ENCODE measurements around the gene FGF3.

The FGF3 gene

DNA sequence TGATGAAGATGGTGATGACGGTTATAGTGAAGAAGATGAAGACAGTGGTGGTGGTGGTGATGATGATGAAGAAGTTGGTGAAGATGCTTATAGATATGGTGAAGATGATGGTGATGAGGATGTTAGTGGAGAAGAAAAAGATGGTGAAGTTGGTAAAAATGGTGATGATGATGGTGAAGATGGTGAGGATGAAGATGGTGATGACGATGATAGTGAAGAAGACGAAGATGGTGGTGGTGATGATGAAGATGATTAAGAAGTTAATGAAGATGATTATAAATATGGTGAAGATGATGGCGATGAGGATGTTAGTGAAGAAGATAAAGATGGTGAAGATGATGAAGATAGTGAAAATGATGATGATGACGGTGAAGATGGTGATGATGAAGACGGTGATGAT, 25.2 kb upstream of the FGF3 start:
- no peak for DNase-seq (ENCODE audit: low read depth, low spot score)

DNA sequence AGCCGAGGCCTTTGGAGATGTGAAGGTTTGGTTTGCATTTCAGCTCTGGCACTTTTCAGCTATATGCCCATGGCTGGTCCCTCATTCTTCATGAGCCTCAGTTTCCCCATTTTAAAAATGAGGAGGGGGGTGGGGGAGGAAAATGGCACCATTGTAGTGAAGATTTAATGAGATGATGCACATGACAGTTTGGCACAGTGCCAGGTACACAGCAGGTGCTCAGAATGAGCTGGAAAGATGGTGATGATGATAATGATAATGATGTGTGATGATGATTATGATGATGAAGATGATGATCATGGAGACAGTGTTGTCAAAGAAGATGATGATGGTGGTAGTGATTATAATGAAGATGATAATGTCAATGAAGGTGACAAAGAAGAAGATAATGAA, 24.3 kb upstream of the FGF3 start:
- no peak for DNase-seq (ENCODE audit: low read depth, low spot score)

DNA sequence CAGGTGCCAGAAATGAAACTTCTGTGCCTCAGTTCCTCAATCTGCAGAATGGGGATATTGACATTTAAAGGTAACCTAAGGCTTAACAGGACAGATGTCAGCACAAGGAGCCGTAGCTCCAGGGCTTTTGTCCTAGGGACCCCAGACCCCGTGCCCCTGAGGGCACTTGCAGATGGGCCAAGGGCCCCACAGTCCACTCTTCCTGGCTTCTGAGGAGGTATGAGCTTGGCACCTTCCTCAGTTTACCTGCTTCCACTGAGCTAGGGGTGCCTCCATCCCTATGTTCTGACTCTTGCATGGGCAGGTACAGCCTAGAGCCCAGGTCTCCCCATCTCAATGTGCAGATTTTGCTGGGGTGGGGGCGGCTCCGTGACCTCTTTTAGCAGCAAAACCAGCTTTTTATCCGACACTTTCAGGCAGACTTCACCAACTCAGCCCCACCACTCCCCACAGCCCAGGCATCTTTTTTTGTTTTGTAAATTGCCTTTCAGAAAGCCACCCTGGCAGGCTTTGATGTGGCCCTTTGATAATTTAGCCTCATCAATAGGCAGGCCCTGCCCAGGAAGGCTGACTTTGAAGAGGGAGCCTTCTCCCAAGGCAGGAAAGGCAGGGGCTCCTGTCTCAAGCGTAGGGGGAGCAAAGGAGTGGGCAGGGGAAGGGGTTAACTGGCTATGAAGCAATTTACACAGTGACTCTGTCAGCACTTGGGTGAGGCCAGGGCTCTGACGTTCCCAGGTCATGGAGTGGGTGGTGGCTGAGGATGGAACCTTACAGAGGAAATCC, 23.7 kb upstream of the FGF3 start:
- no peak for DNase-seq (ENCODE audit: low read depth, low spot score)

DNA sequence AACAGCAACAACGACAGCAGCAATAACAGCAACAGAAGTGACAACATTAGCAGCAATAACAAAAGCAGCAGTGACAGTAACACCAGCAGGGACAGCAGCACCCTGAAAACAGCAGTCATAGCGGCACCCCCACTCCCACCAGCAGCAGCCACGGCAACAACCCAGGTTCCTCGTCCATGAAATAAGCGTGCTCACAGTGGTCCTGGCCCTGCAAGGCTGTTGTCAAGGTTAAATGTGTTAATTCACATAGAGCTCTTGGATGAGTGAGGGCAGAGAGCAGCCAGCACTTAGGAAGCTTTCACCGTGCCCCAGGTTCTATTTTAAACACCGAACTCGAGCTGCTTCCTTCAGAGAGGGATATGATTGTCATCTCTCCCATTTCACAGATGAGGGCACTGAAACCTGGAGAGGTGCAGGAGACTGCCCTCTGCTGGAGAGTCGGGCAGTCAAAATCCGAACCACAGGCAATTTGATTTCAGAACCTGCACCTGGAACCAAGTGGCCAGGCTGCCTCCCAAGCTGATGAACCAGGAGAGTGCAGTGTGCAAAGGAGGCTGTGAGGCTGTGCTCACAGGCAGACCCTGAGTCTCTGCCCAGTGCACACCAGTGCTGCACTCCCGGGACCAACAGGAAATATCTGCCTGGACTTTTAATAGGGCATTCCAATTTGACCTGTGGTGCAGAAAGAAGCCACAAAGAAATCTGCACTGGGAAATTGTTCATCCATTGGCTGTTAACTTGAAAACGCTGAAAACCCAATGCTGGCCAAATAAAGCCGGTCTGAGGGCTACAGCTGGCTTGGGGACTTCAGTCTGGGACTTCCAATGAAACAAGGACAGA, 22.9 kb upstream of the FGF3 start:
- DNase-seq (ENCODE audit: low read depth, low spot score) = no peak

DNA sequence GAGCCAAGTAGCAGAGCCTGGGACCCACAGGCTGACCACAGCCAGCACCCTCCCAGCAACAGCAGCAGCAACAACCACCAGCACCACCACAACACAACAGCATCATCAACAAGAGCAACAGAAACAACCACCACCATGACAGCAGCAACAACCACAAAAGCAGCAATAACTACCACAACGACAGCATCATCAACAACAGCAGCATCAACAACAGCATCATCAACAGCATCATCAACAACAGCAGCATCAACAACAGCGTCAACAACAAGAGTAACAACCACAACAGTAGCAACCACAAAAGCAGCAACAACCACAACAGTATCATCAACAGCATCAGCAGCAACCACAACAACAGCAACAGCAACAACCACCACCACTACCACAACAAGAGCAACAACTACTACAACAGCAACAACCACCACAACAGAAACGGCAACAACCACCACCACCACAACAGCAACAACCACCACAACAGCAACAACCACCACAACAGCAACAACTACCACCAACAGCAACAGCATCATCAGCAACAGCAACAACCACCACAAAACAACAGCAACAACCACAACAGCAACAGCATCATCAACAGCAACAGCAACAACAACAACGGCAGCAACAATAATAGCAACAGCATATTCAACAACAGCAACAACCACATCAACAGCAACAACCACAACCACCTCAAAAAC, 22.1 kb upstream of the FGF3 start:
- no peak for DNase-seq (ENCODE audit: low read depth, low spot score)

DNA sequence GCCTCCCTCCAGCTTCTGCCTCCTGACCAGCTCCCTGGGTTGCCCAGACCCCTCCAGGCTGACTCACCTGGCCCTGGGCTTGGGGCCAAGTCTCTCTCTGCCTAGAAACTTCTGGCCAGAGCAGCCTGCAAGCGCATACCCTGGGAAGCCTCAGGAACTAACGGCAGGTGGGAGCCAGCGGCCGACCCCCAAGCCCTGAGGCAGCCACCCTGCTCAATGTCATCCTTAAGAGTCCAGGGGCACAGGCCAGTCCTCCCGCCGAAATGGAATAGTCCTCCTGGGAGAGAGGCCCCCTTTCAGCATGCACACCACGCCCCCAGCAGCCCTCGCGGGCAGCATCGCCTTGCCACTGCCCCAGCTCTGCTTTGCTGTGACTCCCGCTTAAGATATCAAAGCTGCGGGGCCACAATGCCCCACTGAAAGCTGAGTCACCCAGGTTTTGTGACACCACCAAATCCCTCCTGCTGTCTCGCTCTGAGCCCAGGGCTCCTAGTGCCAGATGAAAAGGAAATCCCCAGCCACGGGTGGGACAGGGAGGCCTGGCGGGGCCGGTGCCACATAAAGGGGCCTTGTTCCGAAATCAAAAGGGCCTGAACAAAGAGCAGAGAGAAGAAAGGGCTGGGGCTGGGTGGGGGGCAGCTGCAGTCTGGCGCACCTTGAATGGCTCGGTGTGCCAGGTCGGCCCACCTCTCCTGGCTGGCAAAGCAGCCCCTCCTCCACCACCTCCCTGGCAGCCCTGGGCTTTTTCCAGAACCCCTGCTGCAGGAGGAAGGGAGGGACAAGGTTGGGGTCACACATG, 21.4 kb upstream of the FGF3 start:
- DNase-seq (ENCODE audit: low read depth, low spot score) = no peak

DNA sequence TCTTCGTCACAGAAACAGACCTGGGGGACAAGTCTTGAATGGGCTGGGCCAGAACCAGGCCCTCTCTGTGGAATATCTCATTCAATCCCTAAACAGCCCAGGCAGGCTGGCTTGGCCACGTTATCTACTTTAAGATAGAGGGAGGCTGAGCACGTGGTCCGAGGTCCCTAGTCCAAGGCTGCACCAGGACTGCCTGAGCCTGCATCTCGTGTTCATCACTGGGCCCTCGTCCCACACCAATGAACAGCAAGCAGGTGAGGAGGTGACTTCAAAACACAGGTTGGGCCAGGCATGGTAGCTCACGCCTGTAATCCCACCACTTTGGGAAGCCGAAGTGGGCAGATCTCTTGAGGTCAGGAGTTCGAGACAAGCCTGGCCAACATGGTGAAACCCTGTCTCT, 20.3 kb upstream of the FGF3 start:
- DNase-seq (ENCODE audit: low read depth, low spot score) = no peak

DNA sequence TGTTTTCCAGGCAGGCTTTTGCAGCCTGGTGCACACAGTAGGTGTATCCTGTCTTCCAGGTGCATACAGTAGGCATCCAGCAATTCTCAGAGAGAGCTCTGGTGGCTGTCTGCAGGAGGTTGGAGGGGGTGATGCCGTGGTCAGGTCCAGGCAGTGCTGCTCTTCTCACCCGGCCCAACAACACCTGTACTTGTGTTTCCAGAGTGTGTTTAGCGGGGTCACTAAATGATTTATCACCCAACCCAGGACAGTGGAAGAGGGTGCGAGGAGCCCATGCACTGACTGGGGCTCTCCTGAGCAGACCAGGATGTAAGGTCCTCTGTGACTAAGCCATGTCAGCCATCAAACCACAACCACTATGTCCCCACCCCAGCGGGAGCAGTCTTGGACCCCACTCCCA, 18.6 kb upstream of the FGF3 start:
- DNase-seq (ENCODE audit: low read depth, low spot score) = no peak

DNA sequence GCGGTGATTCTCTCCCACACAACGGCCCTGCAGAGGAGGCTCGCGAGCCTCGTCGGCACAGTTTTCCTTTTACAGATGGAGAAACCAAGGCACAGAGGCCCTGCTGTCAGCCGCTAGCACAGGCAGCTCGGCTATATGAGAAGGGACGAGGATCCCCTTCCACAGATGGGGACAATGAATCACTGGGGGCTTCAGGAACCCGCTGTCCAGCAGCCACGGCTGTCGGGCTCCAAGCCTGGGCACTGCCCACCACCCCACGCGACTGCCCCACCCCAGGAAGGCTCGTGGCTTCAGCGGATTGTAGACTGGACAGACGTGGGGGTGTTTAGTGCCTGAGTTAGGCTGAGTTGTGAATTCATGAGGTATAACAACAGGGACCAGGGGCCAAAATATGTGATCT, 17.2 kb upstream of the FGF3 start:
- no peak for DNase-seq (ENCODE audit: low read depth, low spot score)

DNA sequence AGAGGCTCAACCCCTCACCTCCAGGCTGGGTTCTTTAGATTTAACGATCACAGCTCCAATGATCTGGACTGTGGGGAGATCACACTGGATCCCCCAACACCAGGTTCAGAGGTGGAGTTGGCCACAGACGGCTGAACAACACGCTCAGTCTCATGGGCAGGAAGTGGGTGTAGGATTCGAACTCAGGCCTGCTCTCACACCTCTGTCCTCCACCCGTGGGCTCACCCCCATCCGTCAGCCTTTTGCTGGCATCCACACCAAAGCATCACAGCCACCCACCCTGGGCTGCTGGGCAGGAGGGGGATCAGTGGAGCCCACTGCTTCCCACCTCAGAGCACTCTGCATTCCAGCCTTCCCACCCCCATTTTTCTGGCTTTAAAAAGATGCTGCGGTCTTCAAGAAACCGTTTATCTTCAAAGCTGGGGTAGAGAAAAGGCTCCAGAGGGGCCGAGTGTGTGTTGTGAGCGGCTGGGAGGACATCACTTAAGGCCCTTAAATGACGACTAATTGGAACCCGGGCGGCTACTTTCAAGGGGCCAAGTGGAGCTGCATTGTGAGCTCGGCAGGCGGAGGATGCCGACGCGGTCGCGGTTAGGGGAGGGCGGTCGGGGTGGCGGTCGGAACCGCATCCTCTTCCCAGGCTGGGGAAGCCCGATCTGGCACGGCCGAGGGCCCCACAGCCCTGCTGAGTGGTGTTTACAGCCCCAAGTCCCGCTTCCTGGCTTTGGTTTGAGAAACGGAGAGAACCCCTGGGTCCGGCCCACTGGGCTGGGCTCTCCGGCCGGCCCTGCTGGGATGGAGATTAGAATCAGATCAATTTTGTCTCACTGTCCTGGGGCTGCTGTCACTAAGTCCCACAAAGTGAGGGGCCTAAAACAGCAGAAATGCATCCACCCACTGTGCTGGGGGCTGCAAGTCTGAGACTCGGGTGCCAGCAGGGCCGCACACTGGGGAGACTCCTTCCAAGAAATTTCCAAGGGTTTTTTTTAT, 15.9 kb upstream of the FGF3 start:
- DNase-seq (ENCODE audit: low read depth, low spot score) = no peak

DNA sequence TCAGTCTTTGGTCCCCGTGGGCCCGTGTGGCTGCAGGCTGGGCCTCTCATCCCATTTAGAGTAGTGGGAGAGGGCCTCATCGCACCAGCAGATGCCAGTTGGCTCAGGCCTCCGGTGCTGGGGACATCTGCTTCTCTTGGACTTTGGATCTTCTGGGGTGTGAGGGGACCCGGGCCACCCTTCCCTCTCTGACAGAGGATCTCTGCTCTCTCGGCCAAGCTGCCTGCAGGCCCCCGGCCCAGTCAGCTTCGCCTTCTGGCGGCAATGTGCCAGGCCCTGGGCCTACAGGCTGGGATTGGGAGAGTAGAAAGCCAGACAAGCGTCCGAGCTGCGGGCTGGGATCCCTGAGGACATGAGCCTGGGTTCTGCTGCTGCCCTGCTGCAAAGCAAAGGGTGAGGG, 15.0 kb upstream of the FGF3 start:
- DNase-seq (ENCODE audit: low read depth, low spot score) = no peak

DNA sequence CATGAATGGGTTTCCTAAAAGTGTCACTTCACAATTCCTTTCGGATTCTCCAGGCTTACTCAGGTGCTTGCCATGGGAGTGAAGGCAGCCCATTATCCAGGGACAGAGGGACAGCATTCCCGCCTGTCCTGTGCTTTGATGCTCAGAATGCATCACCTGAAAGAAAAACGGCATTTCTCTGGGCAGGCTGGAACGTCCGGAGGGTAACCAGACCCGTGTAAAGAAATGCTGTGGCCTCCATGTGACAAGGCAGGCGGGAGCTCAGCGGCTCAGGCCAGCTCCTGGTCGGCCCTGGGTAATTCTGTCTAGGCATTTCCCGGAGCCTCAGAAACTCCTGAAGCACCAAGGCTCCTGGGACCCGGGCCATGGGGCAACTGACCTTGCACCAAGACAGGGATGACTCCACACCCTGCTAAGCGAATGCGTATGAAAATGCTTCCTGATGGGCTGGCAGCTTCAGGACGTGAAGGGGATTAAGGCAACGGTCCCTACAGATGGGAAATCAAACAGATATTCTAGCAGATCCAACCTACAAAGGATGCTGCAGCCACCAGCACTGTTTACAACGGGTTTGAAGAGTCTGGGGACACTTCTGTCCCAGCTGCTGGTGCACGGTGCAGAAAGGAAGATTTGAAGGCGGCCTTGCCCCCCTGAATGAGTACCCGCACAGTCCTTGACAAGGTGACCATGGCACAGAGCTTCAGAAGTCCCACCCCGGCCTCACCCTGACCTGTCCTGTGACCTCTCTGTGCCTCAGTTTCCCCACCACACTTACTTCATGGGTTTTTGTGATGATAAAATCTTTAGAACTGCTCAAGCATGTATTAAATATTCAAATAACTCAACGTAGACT, 13.6 kb upstream of the FGF3 start:
- no peak for DNase-seq (ENCODE audit: low read depth, low spot score)

DNA sequence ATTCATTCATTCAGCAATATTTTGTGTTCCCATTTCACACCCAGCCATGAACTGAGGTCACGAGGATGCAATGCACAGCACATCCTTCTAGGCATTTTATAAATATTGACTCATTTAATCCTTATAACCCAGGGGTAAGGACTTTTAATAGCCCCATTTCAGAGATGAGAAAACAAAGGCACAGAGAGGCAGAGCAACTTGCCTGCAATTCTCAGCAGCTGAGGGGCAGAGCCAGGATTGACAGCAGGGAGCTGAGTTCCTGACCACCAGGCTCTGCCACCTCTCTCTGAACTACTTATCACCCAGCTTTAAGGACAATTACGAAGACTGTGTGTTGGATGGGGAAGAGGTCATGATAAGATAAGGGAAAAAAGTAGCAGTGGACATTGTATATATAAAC, 12.8 kb upstream of the FGF3 start:
- DNase-seq (ENCODE audit: low read depth, low spot score) = no peak

DNA sequence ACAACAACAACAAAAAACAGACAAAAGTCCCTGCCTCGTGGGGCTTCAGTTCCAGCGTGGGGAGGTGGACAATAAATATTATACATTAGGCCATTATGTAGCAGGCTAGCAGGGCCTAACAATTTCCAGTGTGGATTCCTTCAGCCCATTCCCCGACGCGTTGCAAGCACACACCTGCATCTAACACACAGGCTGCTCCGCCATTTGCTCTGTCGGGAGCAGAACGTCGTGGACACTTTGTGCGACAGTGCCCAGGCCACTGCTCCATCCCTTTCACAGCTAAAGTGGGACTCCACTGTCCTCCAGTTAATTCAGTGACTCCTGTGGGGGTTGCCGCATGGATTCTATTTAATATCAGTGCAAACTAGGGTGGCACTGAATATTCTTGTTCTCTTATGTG, 10.9 kb upstream of the FGF3 start:
- DNase-seq (ENCODE audit: low read depth, low spot score) = no peak

DNA sequence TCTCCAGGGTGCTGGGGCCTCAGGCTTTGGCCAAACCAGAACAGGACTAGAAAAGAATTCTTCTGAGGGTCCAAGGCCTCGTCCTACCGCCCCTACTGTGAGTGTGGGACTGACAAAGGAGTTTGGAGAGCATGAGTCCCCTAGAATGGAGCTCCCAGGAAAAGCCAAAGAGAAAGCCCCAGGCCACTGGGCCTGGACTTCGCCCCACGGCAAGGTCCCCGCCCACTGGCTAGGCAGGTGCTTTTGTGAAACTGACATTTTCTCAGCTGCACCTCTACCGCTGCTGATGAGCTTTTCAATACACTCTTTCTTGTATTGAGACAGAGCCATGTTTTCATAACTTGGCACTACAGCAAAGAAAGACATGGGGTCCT, 9.7 kb upstream of the FGF3 start:
- no peak for DNase-seq (ENCODE audit: low read depth, low spot score)

DNA sequence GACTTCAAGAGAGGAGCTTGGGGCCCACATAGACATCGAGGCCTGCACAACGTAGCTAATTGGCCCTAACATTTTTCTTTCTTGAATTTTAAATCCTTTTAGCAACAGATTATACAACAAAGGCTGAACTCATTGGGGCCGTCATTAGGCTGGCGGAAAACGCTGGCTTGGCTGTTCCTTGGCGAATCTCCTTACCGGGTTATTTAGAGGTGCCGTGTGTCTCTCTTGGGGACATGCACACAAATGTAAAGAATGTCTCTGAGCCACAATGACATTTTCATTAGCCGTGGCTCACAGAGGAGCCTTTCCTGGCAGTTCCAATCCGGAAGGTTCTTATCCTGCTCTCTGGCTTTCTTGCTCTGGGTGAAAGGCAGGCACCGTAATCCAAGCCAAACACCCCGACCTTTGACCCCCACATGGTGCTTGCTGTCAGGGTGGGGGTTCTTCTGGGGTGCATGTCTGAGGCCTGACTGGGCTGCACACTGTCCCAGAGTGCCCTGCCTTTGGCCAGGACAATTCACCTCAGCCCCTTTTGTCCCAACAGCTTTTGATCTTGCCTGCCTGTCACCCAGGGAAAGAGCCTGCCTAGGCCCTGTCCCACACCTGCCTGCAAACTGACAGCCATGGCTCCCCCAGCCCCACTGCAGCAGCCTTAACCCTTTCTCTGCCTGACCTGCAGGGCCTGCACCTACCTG, 9.2 kb upstream of the FGF3 start:
- DNase-seq (ENCODE audit: low read depth, low spot score) = no peak

DNA sequence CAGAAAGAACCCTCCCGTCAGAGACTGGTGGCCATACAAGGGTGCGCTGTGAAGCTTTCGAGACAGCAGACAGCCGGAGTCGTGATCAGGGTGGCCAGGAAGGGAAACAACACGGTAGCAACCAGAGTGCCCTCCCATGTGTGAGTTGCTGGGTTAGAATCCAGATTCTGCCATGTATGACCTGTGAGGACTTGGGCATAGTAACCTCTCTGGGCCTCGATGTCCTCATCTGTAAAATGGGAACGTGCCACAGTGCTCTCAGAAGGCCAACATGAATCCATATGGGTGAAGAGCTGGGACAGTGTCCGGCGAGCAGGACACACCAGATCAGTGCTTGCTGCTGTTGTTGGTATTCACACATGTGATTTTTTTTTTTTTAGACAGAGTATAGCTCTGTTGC, 7.6 kb upstream of the FGF3 start:
- DNase-seq (ENCODE audit: low read depth, low spot score) = no peak

DNA sequence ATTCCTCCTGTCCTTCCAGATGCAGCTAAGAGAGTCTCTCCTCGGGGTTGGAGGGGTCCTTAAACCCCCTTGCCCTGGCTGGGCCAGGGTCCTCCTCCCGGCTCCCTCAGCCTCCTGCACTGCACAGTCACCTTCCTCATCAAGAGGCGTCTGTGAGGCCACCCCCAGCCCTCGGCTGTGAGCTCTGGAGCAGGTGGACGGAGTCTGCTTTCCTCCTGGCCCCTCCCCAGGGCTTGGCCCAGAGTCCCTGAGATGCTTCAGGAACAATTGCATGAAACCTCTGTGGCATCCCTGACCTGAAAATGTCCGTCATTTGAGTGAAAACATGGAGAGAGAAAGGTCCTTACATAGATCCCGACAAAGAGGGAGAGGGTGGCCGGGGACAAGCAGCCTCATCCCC, 6.7 kb upstream of the FGF3 start:
- DNase-seq (ENCODE audit: low read depth, low spot score) = no peak

Measured in iPS DF 19.7 (cell line).